OCI-LY7 (cell line): Measurements from ENCODE around the gene RGS19. TPM values are rescaled to one million over a fixed set of nuclear protein-coding genes. Genes with fewer than 3 reads are reported as not detected.
A peak's percentile ranks its signal among the peaks of the same experiment; 100 is the strongest.

Experiments
- BruUV-seq: library from RNA; stranded (reverse); fragments of 400-500 nt; replicated peaks from 2 replicates; lab custom pipeline; 2021; lab: Mats Ljungman, UMichigan
- CTCF ChIA-PET: fragments of 300-600 bp; sonication (Branson Sonifier 250); formaldehyde crosslinking; loops from one replicate; lab custom pipeline; 2022; ENCODE audit warnings: antibody characterized with exemption; ENCODE audit not compliant: unreplicated experiment; lab: Charles Lee
- POLR2A ChIA-PET: fragments of 300-600 bp; sonication (Branson Sonifier 250); formaldehyde crosslinking; loops from one replicate; lab custom pipeline; 2022; ENCODE audit warnings: antibody characterized with exemption; lab: Charles Lee
- DNase-seq: peaks from one replicate; pipeline ENCODE4 v3.0.0-alpha.2; 2015; ENCODE audit warnings: low spot score
- H2AFZ ChIP-seq: fragments of 200-600 bp; sonication (generic), shearing (Covaris generic); 2 replicates; pipeline ENCODE4 v1.6.1; 2014; ENCODE audit warnings: mild to moderate bottlenecking, antibody characterized with exemption, low read length, moderate library complexity
- H3K27ac ChIP-seq: fragments of 200-600 bp; sonication (generic); 2 replicates; pipeline ENCODE4 v1.5.1; 2014; ENCODE audit warnings: mixed run types, low read depth, mild to moderate bottlenecking, moderate library complexity, low read length, inconsistent platforms; ENCODE audit not compliant: poor library complexity, severe bottlenecking
- H3K36me3 ChIP-seq: fragments of 200-600 bp; sonication (generic); 2 replicates; pipeline ENCODE4 v1.6.1; 2014; ENCODE audit warnings: mild to moderate bottlenecking, antibody characterized with exemption, low read length, moderate library complexity, mixed read lengths; ENCODE audit not compliant: insufficient read depth
- H3K4me1 ChIP-seq: fragments of 200-600 bp; sonication (generic); 2 replicates; pipeline ENCODE4 v1.5.1; 2014; ENCODE audit warnings: mild to moderate bottlenecking, low read length; ENCODE audit not compliant: insufficient read depth, poor library complexity, severe bottlenecking
- H3K4me2 ChIP-seq: fragments of 200-600 bp; sonication (generic); 2 replicates; pipeline ENCODE4 v1.6.1; 2014; ENCODE audit warnings: mild to moderate bottlenecking, low read length
- H3K4me3 ChIP-seq: fragments of 200-600 bp; sonication (generic); 2 replicates; pipeline ENCODE4 v1.5.1; 2014; ENCODE audit warnings: mild to moderate bottlenecking, low read depth, low read length; ENCODE audit not compliant: poor library complexity, severe bottlenecking
- H3K79me2 ChIP-seq: fragments of 200-600 bp; sonication (generic); 2 replicates; pipeline ENCODE4 v1.6.1; 2016; ENCODE audit warnings: low read depth, mild to moderate bottlenecking, low read length, moderate library complexity, mixed read lengths; ENCODE audit not compliant: insufficient read depth
- H3K9me2 ChIP-seq: fragments of 200-600 bp; sonication (generic); 2 replicates; pipeline ENCODE4 v1.6.1; 2016; ENCODE audit warnings: mild to moderate bottlenecking, low read length, mixed read lengths; ENCODE audit not compliant: insufficient read depth
- H3K9me3 ChIP-seq: fragments of 200-600 bp; sonication (generic); 2 replicates; pipeline ENCODE4 v1.6.1; 2014; ENCODE audit warnings: mild to moderate bottlenecking, mixed run types, low read length, mixed read lengths
- H4K20me1 ChIP-seq: fragments of 200-600 bp; sonication (generic); 2 replicates; pipeline ENCODE4 v1.6.1; 2014; ENCODE audit warnings: mild to moderate bottlenecking, antibody characterized with exemption, low read length, moderate library complexity, mixed read lengths; ENCODE audit not compliant: insufficient read depth
- EZH2phosphoT487 ChIP-seq: fragments of 200-600 bp; sonication (generic); IDR thresholded peaks from 2 replicates; pipeline ENCODE4 v1.6.1; 2018; ENCODE audit warnings: low read depth, borderline replicate concordance, mild to moderate bottlenecking, mixed run types, antibody characterized with exemption, low read length, moderate library complexity, mixed read lengths
- intact Hi-C: fragments of 100-400 bp; cut with micrococcal nuclease; formaldehyde crosslinking; loops from one replicate; pipeline ENCODE4 v1.10.0; 2022; ENCODE audit not compliant: unreplicated experiment
- total RNA-seq, 2 experiments: library from RNA; depleted of rRNA in 1 of 2; stranded (reverse); fragments of >200 nt in 1 of 2; shearing (Covaris generic) in 1 of 2; gene quantifications; 2 replicates each; pipeline ENCODE4 v1.2.3, GENCODE V29; 2014 to 2022
- TF ChIP-seq, protein P1 (sequence below): fragments of 200-600 bp; sonication (generic); conservative IDR thresholded peaks from 2 replicates; pipeline ENCODE4 v1.5.1; 2014; ENCODE audit warnings: mild to moderate bottlenecking, antibody characterized with exemption, low read length, moderate library complexity, mixed read lengths

RGS19 gene
- total RNA-seq, 2 experiments from 2014 or later, result 69.4 to 106 TPM

DNA sequence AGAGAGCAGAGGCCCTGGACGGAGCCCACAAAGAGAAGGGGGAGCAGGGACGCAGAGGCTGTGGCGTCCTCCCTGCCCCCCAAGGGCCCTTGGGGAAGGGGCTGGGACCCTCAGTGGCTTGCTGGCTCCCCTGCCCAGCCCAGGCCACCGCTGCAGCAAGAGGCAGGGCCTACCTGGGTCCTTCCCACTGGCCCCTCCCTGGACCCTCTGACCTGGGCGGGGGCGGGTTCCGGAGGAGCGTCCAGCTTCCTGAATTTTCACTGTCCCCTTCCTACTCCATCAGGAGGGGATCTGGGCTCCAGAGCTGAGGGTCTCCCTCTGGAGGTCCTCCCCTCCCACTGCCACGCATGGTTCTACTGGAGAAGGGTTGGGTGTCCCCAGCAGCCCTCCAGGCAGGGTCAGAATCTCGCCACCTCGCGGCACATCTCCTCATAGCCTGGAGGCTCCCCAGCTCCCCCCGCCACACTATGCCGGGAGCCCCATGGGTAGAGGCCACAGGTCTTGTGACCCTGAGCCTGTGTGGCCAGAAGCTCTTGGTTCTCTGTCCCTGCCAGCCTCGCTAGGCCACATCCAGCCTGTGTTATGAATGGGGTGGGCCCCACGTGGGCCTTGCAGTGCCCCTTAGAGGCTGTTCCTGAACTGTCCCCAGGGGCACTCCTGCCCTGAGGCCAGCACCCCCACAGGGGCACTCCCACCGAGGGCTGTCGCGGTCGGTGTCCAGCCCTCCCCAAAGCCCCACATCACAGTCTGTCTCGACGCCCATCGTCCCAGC, 28.9 kb downstream of the RGS19 start:
- no peak for DNase-seq
- no peak overlapping the region for H3K4me3 ChIP-seq
- TF ChIP-seq, protein P1, sequence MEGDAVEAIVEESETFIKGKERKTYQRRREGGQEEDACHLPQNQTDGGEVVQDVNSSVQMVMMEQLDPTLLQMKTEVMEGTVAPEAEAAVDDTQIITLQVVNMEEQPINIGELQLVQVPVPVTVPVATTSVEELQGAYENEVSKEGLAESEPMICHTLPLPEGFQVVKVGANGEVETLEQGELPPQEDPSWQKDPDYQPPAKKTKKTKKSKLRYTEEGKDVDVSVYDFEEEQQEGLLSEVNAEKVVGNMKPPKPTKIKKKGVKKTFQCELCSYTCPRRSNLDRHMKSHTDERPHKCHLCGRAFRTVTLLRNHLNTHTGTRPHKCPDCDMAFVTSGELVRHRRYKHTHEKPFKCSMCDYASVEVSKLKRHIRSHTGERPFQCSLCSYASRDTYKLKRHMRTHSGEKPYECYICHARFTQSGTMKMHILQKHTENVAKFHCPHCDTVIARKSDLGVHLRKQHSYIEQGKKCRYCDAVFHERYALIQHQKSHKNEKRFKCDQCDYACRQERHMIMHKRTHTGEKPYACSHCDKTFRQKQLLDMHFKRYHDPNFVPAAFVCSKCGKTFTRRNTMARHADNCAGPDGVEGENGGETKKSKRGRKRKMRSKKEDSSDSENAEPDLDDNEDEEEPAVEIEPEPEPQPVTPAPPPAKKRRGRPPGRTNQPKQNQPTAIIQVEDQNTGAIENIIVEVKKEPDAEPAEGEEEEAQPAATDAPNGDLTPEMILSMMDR, result no peak
- TF ChIP-seq EZH2phosphoT487, result no peak
- no peaks in the 10 kb centered on the region for H3K79me2 ChIP-seq
- no peaks in the 10 kb centered on the region for H3K36me3 ChIP-seq
- H2AFZ ChIP-seq, result no peak overlapping the region
- POLR2A ChIA-PET, result no interaction called here
- intact Hi-C loops, result no loop called here
- H3K9me3 ChIP-seq, result no peaks in the 10 kb centered on the region
- no peaks in the 10 kb centered on the region for H3K9me2 ChIP-seq
- H3K4me2 ChIP-seq, result no peak overlapping the region
- H4K20me1 ChIP-seq, result no peaks in the 10 kb centered on the region
- CTCF ChIA-PET, result no interaction called here
- H3K27ac ChIP-seq, result no peak overlapping the region
- BruUV-seq, result no TSS peak
- H3K4me1 ChIP-seq, result no peaks in the 10 kb centered on the region

DNA sequence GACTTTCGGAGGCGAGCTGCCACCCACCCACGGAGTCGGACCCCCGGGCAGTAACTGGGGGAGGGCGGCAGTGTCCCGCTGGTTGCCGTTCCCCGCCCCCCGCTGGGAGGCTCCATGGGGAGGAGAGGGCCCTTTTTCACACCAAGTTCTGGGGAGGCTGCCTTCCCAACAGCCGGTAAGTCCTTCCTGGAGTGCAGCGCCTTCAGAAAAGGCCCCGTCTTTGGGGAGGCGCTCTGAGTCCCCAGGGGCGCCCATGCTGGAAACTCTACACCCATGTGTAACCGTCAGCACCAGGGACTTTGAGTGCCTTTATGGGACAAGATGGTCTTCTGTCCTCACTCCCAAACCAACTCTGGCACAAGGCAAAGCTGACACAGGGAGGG, 29.4 kb downstream of the RGS19 start:
- H3K4me1 ChIP-seq, result no peaks in the 10 kb centered on the region
- H3K27ac ChIP-seq, result no peak overlapping the region
- no peak overlapping the region for H2AFZ ChIP-seq
- no peaks in the 10 kb centered on the region for H3K36me3 ChIP-seq
- no peak for DNase-seq
- H3K4me2 ChIP-seq, result no peak overlapping the region
- H3K9me3 ChIP-seq, result no peaks in the 10 kb centered on the region
- BruUV-seq, result no TSS peak
- ChIA-PET CTCF (no interaction called here), POLR2A (no interaction called here)
- intact Hi-C loops, result no loop called here
- H3K79me2 ChIP-seq, result no peaks in the 10 kb centered on the region
- TF ChIP-seq EZH2phosphoT487, result 0 out of 2 replicates have a peak, but pooled peaks have one; percentile 84
- TF ChIP-seq, protein P1, result no peak
- H3K4me3 ChIP-seq, result no peak overlapping the region
- no peaks in the 10 kb centered on the region for H4K20me1 ChIP-seq
- H3K9me2 ChIP-seq, result no peaks in the 10 kb centered on the region

DNA sequence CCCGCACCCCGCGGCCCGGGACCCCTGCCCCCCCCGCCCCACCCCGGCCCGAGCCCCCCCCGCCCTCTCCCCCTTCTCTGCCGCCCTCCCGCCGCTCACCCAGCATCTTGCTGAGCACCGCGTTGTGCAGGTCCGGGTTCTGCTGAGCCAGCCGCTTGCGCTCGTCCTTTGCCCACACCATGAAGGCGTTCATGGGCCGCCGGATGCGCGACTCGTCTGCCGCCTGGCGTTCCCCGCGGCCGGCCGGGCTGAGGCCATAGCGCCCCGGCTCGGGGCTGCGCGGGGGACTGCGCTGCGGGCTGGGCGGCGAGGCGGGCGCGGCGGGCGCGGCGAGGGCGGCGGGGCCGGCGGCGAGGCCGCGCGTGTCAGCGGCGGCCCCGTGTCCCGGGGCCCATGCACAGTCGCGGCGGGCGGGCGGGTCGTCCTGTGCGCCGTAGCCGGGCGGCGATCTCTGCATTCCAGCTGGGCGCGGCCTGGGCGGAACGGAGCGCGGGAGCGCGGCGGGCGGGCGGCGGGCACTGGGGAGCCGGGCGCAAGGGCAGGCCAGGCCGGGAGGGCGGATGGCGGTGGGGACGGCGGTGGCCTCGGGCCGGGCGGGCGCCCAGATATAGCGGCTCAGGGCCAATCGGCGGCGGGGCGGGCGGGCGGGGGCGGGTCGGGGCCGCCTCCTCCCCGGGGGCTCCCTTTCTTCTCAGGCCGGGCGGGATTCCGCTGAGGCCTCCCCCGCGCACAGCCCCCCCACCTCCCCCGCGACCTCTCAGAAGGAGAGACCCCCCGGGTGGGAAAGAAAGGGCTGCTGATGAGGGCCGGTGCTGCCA, 30.0 kb downstream of the RGS19 start, which contains the start of gene SOX18:
TSS of gene SOX18 (minus strand) at position 580 of the 818 bp plus-strand sequence. CDS start at position 457, 123 bp downstream.
- H4K20me1 ChIP-seq, result no peaks in the 10 kb centered on the region
- DNase-seq, result no peak
- ChIA-PET CTCF (no interaction called here), POLR2A (no interaction called here)
- no peak within 1 kb of the TSS for H2AFZ ChIP-seq
- H3K4me2 ChIP-seq, result no peak within 1 kb of the TSS
- H3K79me2 ChIP-seq, result no peaks in the 10 kb centered on the region
- no peaks in the 10 kb centered on the region for H3K9me2 ChIP-seq
- no peaks in the 10 kb centered on the region for H3K4me1 ChIP-seq
- TF ChIP-seq, protein P1, result no peak
- TF ChIP-seq EZH2phosphoT487, result no peak
- intact Hi-C loops, result no loop called here
- H3K36me3 ChIP-seq, result no peaks in the 10 kb centered on the region
- no peaks in the 10 kb centered on the region for H3K9me3 ChIP-seq
- H3K4me3 ChIP-seq, result no peak within 1 kb of the TSS
- no TSS peak for BruUV-seq
- no peak within 1 kb of the TSS for H3K27ac ChIP-seq
